ENCODE measurements around the gene ZNF784. TPM values are rescaled to one million over a fixed set of nuclear protein-coding genes. Genes with fewer than 3 reads are reported as not detected.

Gene ZNF784
- total RNA-seq, 4 donors from 2014 or later: 1.3 to 6.0 (median 2.3) TPM

DNA sequence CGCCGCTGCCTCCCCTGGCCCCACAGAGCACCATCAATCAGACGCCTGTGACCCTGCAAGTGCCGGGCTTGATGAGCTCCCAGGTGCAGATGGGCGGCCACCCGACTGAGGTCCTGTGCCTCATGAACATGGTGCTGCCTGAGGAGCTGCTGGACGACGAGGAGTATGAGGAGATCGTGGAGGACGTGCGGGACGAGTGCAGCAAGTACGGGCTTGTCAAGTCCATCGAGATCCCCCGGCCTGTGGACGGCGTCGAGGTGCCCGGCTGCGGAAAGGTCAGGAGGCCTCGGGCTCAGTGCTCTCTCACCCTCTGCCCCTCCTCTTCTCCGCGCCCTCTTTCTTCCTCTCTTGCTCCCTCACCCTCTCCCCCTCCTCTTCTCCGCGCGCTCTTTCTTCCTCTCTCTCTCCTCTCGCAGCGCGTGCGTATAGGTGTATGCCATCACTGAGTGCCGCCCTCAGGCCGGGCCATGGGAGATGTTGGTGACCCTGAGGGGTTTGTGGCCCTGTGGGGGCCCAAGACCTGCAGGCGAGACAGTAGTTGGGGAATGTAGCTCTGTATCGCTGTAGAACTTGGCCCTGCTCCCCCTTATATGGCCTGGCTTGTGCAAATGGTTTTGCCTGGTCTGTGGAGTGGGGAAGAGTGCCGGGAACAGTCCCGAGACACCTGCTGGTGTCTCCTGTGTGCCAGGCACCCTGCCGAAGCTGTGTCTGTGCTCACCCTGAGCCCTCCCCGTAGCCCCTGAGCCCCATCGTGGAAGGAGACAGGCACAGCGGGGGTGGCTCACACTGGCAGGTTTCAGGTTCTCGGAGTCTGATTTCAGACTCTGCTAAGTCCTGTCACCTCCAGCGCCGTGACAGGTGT, 45.3 kb upstream of the ZNF784 start:
- TF ChIP-seq, protein P1, sequence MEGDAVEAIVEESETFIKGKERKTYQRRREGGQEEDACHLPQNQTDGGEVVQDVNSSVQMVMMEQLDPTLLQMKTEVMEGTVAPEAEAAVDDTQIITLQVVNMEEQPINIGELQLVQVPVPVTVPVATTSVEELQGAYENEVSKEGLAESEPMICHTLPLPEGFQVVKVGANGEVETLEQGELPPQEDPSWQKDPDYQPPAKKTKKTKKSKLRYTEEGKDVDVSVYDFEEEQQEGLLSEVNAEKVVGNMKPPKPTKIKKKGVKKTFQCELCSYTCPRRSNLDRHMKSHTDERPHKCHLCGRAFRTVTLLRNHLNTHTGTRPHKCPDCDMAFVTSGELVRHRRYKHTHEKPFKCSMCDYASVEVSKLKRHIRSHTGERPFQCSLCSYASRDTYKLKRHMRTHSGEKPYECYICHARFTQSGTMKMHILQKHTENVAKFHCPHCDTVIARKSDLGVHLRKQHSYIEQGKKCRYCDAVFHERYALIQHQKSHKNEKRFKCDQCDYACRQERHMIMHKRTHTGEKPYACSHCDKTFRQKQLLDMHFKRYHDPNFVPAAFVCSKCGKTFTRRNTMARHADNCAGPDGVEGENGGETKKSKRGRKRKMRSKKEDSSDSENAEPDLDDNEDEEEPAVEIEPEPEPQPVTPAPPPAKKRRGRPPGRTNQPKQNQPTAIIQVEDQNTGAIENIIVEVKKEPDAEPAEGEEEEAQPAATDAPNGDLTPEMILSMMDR (IDR thresholded peaks at IDR 0.05; ENCODE audit: low read depth): no peak

DNA sequence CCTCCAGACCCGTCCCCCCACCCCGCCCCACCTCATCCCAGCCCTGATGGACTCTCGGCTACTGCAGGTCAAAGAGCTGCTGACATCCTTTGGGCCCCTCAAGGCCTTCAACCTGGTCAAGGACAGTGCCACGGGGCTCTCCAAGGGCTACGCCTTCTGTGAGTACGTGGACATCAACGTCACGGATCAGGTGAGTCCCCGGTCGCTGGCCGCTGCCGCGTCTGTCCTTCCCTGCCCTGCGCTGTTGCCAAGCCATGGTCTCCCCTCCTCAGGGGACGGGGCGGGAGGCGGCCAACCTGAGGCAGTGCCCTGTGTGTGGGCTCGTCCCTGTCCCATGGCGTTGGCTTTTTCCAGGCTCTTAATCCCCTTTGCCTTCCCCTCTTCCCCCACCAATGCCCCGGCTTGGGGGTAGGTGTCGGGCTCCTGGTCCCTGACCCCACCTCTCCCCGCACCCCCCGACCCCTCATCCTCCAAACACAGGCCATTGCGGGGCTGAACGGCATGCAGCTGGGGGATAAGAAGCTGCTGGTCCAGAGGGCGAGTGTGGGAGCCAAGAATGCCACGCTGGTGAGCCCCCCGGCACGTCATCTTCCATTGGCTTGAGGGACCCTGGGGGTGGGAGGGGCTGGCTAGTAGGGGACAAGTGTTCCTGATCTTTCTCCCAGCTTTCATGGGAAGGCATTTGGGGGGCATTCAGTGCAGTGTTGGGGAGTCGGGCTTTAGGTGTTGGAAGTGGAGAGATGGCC, 44.4 kb upstream of the ZNF784 start:
- TF ChIP-seq, protein P1 (IDR thresholded peaks at IDR 0.05; ENCODE audit: low read depth): no peak

DNA sequence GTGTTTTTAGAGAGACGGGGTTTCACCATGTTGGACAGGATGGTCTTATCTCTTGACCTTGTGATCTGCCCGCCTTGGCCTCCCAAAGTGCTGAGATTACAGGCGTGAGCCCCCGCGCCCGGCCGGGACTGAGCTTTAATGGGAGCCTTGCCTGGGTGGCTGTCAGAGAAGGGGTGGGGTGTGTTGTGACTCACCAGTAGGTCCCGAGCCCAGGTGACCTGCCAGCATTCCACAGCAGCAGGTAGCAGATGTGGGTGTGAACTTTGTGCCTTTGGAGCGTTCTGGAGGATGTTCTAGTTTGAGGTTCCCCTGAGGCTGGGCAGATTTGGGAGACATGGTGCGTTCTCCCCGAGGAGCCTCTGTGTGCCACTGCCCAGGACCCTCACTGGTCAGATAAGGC, 43.6 kb upstream of the ZNF784 start:
- TF ChIP-seq, protein P1 (IDR thresholded peaks at IDR 0.05; ENCODE audit: low read depth): no peak

DNA sequence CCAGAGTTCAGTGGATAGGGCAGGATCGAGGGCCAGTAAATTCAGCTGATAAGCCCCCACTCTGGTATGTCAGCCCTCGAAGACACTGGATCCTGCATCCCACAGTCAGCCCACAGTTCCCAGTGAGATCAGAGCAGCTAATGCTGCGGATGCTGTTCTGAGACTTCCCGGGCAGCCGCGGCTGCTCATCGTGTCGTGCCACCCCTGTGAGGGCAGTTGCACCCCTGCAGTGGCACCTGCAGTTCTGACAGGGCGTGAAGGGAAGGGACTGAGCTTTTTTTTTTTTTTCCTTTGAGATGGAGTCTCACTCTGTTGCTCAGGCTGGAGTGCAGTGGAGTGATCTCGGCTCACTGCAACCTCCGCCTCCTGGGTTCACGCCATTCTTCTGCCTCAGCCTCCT, 43.1 kb upstream of the ZNF784 start:
- TF ChIP-seq, protein P1 (IDR thresholded peaks at IDR 0.05; ENCODE audit: low read depth): no peak

DNA sequence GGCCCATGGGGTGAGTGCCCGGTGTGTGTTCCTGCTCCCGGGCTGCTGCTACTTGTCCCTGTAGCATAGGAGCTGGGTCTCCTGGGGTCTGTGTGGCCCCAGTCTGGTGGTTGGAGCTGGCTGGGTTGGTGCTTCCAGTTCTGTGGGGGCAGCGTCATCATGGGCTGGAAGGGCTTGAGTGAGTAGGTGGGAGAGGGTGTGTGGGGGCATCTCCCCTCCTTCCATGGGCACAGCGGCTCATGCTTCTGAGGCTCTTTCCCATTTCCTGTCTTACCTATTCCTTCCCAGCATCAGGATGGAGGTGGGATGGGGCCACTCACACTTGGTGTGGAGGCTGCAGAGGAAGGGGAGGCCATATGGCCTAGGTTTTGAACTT, 42.6 kb upstream of the ZNF784 start:
- TF ChIP-seq, protein P1 (IDR thresholded peaks at IDR 0.05; ENCODE audit: low read depth): no peak

DNA sequence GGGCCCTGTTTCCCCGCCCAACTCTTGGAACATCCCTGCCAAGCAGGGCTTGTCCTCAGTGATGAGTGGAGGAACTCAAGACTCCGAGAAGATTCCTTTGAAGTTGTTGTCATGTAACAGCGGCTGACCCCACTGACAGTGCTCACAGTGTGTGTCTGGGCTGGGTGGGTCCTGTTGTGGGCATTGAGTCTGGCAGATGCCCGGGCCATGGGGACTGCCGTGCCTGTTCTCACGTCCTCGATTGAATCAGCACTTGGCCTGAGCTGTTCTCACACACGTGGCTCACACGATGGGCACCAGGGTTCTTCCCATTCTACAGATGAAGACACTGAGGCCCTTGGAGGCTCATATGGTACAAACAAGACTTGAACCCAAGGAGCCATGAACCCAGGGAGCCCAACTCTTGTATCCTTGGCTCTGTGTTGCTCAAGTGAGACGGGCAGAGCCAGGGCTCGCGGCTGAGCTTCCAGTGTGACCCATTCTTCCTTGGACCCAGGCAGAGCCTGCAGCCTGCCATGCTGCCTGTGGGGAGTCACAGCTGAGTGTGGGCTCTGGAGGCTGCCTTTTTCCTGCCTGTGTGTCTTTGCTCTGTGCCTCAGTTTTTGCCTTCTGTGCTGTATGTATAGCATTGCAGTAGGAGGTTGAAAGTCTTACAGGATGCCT, 42.1 kb upstream of the ZNF784 start:
- TF ChIP-seq, protein P1 (IDR thresholded peaks at IDR 0.05; ENCODE audit: low read depth): no peak

Data from subcutaneous adipose tissue (tissue), 4 donors.